ENCODE data around the gene HCRTR2.

- TF ChIP-seq CTCF (IDR thresholded peaks at IDR 0.05) (no peak), ZNF396 (CRISPR knock-in tag; IDR thresholded peaks at IDR 0.05; ENCODE audit: borderline replicate concordance) (no peak), ATF1 (CRISPR knock-in tag; IDR thresholded peaks at IDR 0.05) (no peak), KAT7 (CRISPR knock-in tag; IDR thresholded peaks at IDR 0.05; ENCODE audit: borderline replicate concordance) (no peak), USF1 (CRISPR knock-in tag; IDR thresholded peaks at IDR 0.05) (no peak), NR2C2 (CRISPR knock-in tag; IDR thresholded peaks at IDR 0.05) (no peak), ATF3 (CRISPR knock-in tag; conservative IDR thresholded peaks at IDR 0.05) (no peak), ZSCAN18 (CRISPR knock-in tag; IDR thresholded peaks at IDR 0.05) (no peak)
Measured at GRCh38 chr6:55320696-55321086, 146.4 kb downstream of the HCRTR2 start.
